ENCODE results near the gene FAM20A.
A peak's percentile ranks its signal among the peaks of the same experiment; 100 is the strongest.
"Not testable (repeated sequence)": the region's sequence is repeated elsewhere in the genome, so short reads cannot be mapped to it uniquely, and the experiment has no call there.

Gene FAM20A

GRCh38 chr17:68531252-68531651 lies 69.9 kb downstream of the FAM20A start:
- no peak for TF ChIP-seq Cebpa-rat (IDR thresholded peaks at IDR 0.05)
- no peak overlapping the region for H3K4me3 ChIP-seq
- no peak overlapping the region for H3K4me2 ChIP-seq
- H3K27ac ChIP-seq = no peak overlapping the region
- H4K20me1 ChIP-seq = peaks cover 1 to 100% (median 16%) of the 10 kb centered on the region in 11 experiments; a peak in 17 of 22 replicates
- peaks cover 93 to 100% (median 99%) of the 10 kb centered on the region in 11 experiments for H3K36me3 ChIP-seq
- no peak overlapping the region for H3K9ac ChIP-seq
- no peaks in the 10 kb centered on the region for H3K27me3 ChIP-seq
- H3K4me1 ChIP-seq = no peaks in the 10 kb centered on the region
- H3K9me3 ChIP-seq (replicated peaks in 1 of 11) = no peaks in the 10 kb centered on the region

GRCh38 chr17:68527314-68527713 lies 73.9 kb downstream of the FAM20A start:
- no peak overlapping the region for H3K27ac ChIP-seq
- no peaks in the 10 kb centered on the region for H3K4me1 ChIP-seq
- peaks cover 96 to 100% (median 100%) of the 10 kb centered on the region in 11 experiments for H3K36me3 ChIP-seq

GRCh38 chr17:68526548-68526947 lies 74.6 kb downstream of the FAM20A start:
- no peak overlapping the region for H3K4me2 ChIP-seq
- H3K27me3 ChIP-seq = no peaks in the 10 kb centered on the region
- peaks cover 13 to 100% (median 34%) of the 10 kb centered on the region in 11 experiments; a peak in 18 of 22 replicates for H4K20me1 ChIP-seq
- no peak overlapping the region for H3K4me3 ChIP-seq
- H3K27ac ChIP-seq = no peak overlapping the region
- peaks cover 97 to 100% (median 99%) of the 10 kb centered on the region in 11 experiments for H3K36me3 ChIP-seq
- no peak overlapping the region for H3K9ac ChIP-seq
- TF ChIP-seq Cebpa-rat (IDR thresholded peaks at IDR 0.05) = no peak
- H3K9me3 ChIP-seq (replicated peaks in 1 of 11) = no peaks in the 10 kb centered on the region
- H3K4me1 ChIP-seq = no peaks in the 10 kb centered on the region

More at GRCh38 chr17:68527314-68527713, 73.9 kb downstream of the FAM20A start:
- Histone ChIP-seq H3K9me3 (replicated peaks in 1 of 11) (no peaks in the 10 kb centered on the region), H3K27me3 (no peaks in the 10 kb centered on the region), H3K9ac (no peak overlapping the region), H3K4me2 (no peak overlapping the region), H3K4me3 (no peak overlapping the region), H4K20me1 (peaks cover 8 to 100% (median 27%) of the 10 kb centered on the region in 11 experiments; a peak in 18 of 22 replicates)
- no peak for TF ChIP-seq Cebpa-rat (IDR thresholded peaks at IDR 0.05)

GRCh38 chr17:68522266-68522665 lies 78.9 kb downstream of the FAM20A start:
- no peak overlapping the region for H3K4me2 ChIP-seq
- H3K9me3 ChIP-seq (replicated peaks in 1 of 11) = peaks cover 12 to 21% (median 13%) of the 10 kb centered on the region in 11 experiments; a peak in 20 of 22 replicates
- H3K4me3 ChIP-seq = no peak overlapping the region
- H3K36me3 ChIP-seq = peaks cover 94 to 100% (median 99%) of the 10 kb centered on the region in 11 experiments
- peaks cover 21 to 100% (median 62%) of the 10 kb centered on the region in 11 experiments; a peak in 20 of 22 replicates for H4K20me1 ChIP-seq
- H3K27ac ChIP-seq = peak overlapping the region in 1 of 11 experiments; percentile 14; a peak in 1 of 22 replicates
- peaks cover 0 to 20% (median 8%) of the 10 kb centered on the region in 10 experiments; a peak in 13 of 20 replicates for H3K4me1 ChIP-seq
- no peaks in the 10 kb centered on the region for H3K27me3 ChIP-seq
- H3K9ac ChIP-seq = no peak overlapping the region
- TF ChIP-seq Cebpa-rat (IDR thresholded peaks at IDR 0.05) = no peak

DNA sequence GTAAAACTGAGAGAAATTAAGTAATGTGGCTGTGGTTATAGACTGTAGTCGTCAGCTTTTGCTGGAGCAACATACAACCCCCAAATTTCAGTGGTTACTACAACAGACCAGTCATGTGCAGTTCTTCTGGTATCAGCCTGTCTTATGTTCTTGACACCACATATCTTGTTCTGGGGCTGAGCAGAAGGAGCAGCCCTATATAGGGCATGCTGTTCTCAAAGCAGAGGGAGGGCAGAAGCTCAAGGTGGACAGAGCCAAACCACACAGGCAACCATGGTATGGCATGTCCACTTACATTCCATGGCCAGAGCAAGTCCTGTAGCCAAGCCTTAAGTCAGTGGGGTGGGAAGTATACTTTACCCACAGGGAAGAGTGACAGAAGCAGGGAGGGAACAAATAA lies 81.3 kb downstream of the FAM20A start:
- H3K9me3 ChIP-seq (replicated peaks in 1 of 11) = peaks cover 13 to 28% (median 16%) of the 10 kb centered on the region in 11 experiments; a peak in 20 of 22 replicates
- no peaks in the 10 kb centered on the region for H3K27me3 ChIP-seq
- H3K9ac ChIP-seq = no peak overlapping the region
- no peak overlapping the region for H3K27ac ChIP-seq
- peaks cover 6 to 39% (median 16%) of the 10 kb centered on the region in 10 experiments for H3K4me1 ChIP-seq
- peaks cover 26 to 100% (median 66%) of the 10 kb centered on the region in 11 experiments; a peak in 21 of 22 replicates for H4K20me1 ChIP-seq
- H3K36me3 ChIP-seq = peaks cover 86 to 99% (median 96%) of the 10 kb centered on the region in 11 experiments
- no peak overlapping the region for H3K4me3 ChIP-seq
- no peak for TF ChIP-seq Cebpa-rat (IDR thresholded peaks at IDR 0.05)
- H3K4me2 ChIP-seq = no peak overlapping the region

DNA sequence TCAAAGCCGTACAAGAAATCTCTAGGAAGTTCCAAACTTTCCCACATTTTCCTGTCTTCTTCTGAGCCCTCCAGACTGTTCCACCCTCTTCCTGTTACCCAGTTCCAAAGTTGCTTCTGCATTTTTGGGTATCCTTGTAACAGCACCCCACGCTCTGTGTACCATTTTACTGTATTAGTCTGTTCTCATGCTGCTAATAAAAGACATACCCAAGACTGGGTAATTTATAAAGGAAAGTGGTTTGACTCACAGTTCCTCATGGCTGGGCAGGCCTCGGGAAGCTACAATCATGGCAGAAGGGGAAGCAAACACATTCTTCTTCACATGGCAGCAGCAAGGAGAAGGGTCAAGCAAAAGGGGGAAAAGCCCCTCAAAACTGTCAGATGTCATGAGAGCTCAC lies 82.1 kb downstream of the FAM20A start:
- peaks cover 34 to 100% (median 75%) of the 10 kb centered on the region in 11 experiments for H4K20me1 ChIP-seq

GRCh38 chr17:68518063-68518815 lies 82.9 kb downstream of the FAM20A start:
- no peaks in the 10 kb centered on the region for H3K27me3 ChIP-seq
- H3K9ac ChIP-seq = no peak overlapping the region
- H3K4me3 ChIP-seq = peak overlapping the region in 1 of 10 experiments; percentile 9; a peak in 2 of 20 replicates
- H3K27ac ChIP-seq = no peak overlapping the region
- peaks cover 43 to 100% (median 78%) of the 10 kb centered on the region in 11 experiments for H4K20me1 ChIP-seq
- peaks cover 18 to 45% (median 27%) of the 10 kb centered on the region in 10 experiments for H3K4me1 ChIP-seq
- peaks cover 13 to 28% (median 16%) of the 10 kb centered on the region in 11 experiments; a peak in 20 of 22 replicates for H3K9me3 ChIP-seq (replicated peaks in 1 of 11)
- peak overlapping the region in 5 of 11 experiments; percentile 14 to 53 (median 34); a peak in 6 of 22 replicates for H3K4me2 ChIP-seq
- H3K36me3 ChIP-seq = peaks cover 69 to 82% (median 79%) of the 10 kb centered on the region in 11 experiments
- TF ChIP-seq Cebpa-rat (IDR thresholded peaks at IDR 0.05) = no peak

More for the DNA sequence above, 82.1 kb downstream of the FAM20A start:
- Histone ChIP-seq H3K4me1 (peaks cover 15 to 45% (median 25%) of the 10 kb centered on the region in 10 experiments), H3K9me3 (replicated peaks in 1 of 11) (peaks cover 13 to 28% (median 16%) of the 10 kb centered on the region in 11 experiments; a peak in 20 of 22 replicates), H3K36me3 (peaks cover 77 to 90% (median 87%) of the 10 kb centered on the region in 11 experiments), H3K4me2 (peak overlapping the region in 5 of 11 experiments; percentile 14 to 53 (median 34); a peak in 3 of 22 replicates)
- not testable (repeated sequence) for H3K9ac ChIP-seq, H3K27ac ChIP-seq, H3K27me3 ChIP-seq, H3K4me3 ChIP-seq

DNA sequence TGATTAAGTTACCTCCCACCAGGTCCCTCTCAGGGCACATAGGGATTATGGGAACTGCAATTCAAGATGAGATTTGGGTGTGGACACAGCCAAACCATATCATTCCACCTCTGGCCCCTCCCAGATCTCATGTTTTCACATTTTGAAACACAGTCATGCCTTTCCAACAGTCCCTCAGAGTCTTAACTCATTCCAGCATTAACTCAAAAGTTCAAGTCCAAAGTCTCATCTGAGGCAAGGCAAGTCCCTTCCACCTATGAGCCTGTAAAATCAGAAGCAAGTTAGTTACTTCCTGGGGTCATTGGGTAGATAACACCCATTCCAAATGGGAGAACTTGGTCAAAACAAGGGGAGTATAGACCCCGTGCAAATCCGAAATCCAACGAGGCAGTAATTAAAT lies 83.6 kb downstream of the FAM20A start:
- peaks cover 41 to 94% (median 77%) of the 10 kb centered on the region in 11 experiments for H4K20me1 ChIP-seq
- not testable (repeated sequence) for H3K4me3 ChIP-seq
- peak overlapping the region in 2 of 11 experiments; percentile 43 to 53; a peak in 2 of 22 replicates for H3K4me2 ChIP-seq

GRCh38 chr17:68516732-68517131 lies 84.4 kb downstream of the FAM20A start:
- H3K27ac ChIP-seq = no peak overlapping the region
- H3K4me1 ChIP-seq = peaks cover 18 to 45% (median 27%) of the 10 kb centered on the region in 10 experiments
- H3K9me3 ChIP-seq (replicated peaks in 1 of 11) = peaks cover 13 to 28% (median 16%) of the 10 kb centered on the region in 11 experiments; a peak in 20 of 22 replicates
- H3K4me3 ChIP-seq = no peak overlapping the region
- TF ChIP-seq Cebpa-rat (IDR thresholded peaks at IDR 0.05) = no peak
- H3K9ac ChIP-seq = no peak overlapping the region
- H3K27me3 ChIP-seq = no peaks in the 10 kb centered on the region
- H3K4me2 ChIP-seq = no peak overlapping the region
- H4K20me1 ChIP-seq = peaks cover 33 to 86% (median 68%) of the 10 kb centered on the region in 11 experiments
- H3K36me3 ChIP-seq = peaks cover 56 to 67% (median 64%) of the 10 kb centered on the region in 11 experiments

More for the DNA sequence above, 83.6 kb downstream of the FAM20A start:
- peaks cover 63 to 76% (median 73%) of the 10 kb centered on the region in 11 experiments for H3K36me3 ChIP-seq
- H3K4me1 ChIP-seq = peaks cover 18 to 45% (median 27%) of the 10 kb centered on the region in 10 experiments
- H3K27me3 ChIP-seq, H3K9ac ChIP-seq, H3K27ac ChIP-seq: not testable (repeated sequence)
- H3K9me3 ChIP-seq (replicated peaks in 1 of 11) = peaks cover 13 to 28% (median 16%) of the 10 kb centered on the region in 11 experiments; a peak in 20 of 22 replicates

Measured in BLaER1 treated with 17β-estradiol and CSF1 and Interleukin-3, amounts not matched to agents 10 nM and 100 nM (cell line).